HUES48 (cell line): ENCODE results near the gene SPATC1L.
"Not testable (repeated sequence)": the region's sequence is repeated elsewhere in the genome, so short reads cannot be mapped to it uniquely, and the experiment has no call there.

ENCODE experiments used
- H3K27ac ChIP-seq: one replicate; pipeline ENCODE4 v1.7.0; 2013; ENCODE audit warnings: low read depth, low read length, inconsistent platforms
- H3K27me3 ChIP-seq: 2 replicates; pipeline ENCODE4 v1.6.1; 2013; ENCODE audit warnings: mild to moderate bottlenecking, low read length; ENCODE audit not compliant: control insufficient read depth, insufficient read depth
- H3K36me3 ChIP-seq: 2 replicates; pipeline ENCODE4 v1.6.1; 2013; ENCODE audit warnings: low read length; ENCODE audit not compliant: control insufficient read depth, insufficient read depth
- H3K4me1 ChIP-seq: 2 replicates; pipeline ENCODE4 v1.6.1; 2013; ENCODE audit warnings: mild to moderate bottlenecking, low read length; ENCODE audit not compliant: control insufficient read depth, insufficient read depth
- H3K4me3 ChIP-seq: 2 replicates; pipeline ENCODE4 v1.5.1; 2013; ENCODE audit warnings: mild to moderate bottlenecking, low read depth, low read length
- H3K9ac ChIP-seq: 2 replicates; pipeline ENCODE4 v1.6.1; 2013; ENCODE audit warnings: mild to moderate bottlenecking, low read depth, low read length, moderate library complexity
- H3K9me3 ChIP-seq: 2 replicates; pipeline ENCODE4 v1.6.1; 2013; ENCODE audit warnings: low read length; ENCODE audit not compliant: control insufficient read depth, insufficient read depth

The SPATC1L gene

DNA sequence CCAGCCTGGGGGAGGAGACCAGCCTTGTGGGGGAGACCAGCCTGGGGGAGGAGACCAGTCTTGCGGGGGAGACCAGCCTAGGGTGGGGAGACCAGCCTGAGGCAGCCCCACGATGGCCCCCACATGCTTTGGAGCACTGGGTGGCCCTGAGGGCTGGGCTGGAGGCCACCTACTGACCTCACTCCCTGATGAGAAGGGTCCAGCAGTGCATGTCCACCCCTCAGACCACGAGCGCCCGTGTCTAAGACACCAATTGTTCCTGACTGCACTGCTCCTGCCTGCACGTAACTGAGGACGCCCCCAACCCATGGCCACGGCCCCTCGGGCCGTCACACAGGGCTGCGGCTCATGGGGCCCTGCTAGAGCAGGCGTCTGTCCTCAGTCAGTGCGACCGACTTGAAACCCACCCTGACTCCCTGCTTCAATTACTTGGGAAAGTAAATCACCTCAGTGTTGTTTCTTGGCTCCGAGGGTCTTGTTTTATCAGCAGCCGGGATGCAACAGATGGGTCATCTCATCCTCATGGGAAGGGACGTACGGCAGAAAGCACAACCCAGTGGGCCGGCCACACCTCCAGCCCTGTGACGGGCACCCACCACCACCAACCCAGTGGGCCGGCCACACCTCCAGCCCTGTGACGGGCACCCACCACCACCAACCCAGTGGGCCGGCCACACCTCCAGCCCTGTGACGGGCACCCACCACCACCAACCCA is at the start of gene SPATC1L:
SPATC1L (minus strand) TSS at position 550 of the 715 bp plus-strand sequence. CDS start 1,643 bp downstream, outside the sequence.
- peaks cover 15% of the 10 kb centered on the region for H3K4me1 ChIP-seq
- peak within 1 kb of the TSS; percentile 96 for H3K27ac ChIP-seq
- H3K9me3 ChIP-seq = no peaks in the 10 kb centered on the region
- H3K36me3 ChIP-seq = 0 out of 2 replicates have a peak, but pooled peaks cover 3% of the 10 kb centered on the region
- peak within 1 kb of the TSS; percentile 61 for H3K9ac ChIP-seq
- peak within 1 kb of the TSS; percentile 100 for H3K4me3 ChIP-seq
- no peaks in the 10 kb centered on the region for H3K27me3 ChIP-seq

- H3K36me3 ChIP-seq = peaks cover 43% of the 10 kb centered on the region
Observed at GRCh38 chr21:46229923-46230260, 45.6 kb upstream of the SPATC1L start.

GRCh38 chr21:46229133-46229922 is 45.1 kb upstream of the SPATC1L start:
- peak overlapping the region; percentile 79 for H3K27ac ChIP-seq

More at GRCh38 chr21:46229923-46230260, 45.6 kb upstream of the SPATC1L start:
- peaks cover 4% of the 10 kb centered on the region; the same call in 1 of the 2 replicates for H3K27me3 ChIP-seq
- peak overlapping the region; percentile 70 for H3K4me3 ChIP-seq
- no peak overlapping the region for H3K27ac ChIP-seq
- H3K9me3 ChIP-seq = peaks cover 24% of the 10 kb centered on the region
- H3K4me1 ChIP-seq = peaks cover 13% of the 10 kb centered on the region; the same call in 1 of the 2 replicates
- no peak overlapping the region for H3K9ac ChIP-seq

DNA sequence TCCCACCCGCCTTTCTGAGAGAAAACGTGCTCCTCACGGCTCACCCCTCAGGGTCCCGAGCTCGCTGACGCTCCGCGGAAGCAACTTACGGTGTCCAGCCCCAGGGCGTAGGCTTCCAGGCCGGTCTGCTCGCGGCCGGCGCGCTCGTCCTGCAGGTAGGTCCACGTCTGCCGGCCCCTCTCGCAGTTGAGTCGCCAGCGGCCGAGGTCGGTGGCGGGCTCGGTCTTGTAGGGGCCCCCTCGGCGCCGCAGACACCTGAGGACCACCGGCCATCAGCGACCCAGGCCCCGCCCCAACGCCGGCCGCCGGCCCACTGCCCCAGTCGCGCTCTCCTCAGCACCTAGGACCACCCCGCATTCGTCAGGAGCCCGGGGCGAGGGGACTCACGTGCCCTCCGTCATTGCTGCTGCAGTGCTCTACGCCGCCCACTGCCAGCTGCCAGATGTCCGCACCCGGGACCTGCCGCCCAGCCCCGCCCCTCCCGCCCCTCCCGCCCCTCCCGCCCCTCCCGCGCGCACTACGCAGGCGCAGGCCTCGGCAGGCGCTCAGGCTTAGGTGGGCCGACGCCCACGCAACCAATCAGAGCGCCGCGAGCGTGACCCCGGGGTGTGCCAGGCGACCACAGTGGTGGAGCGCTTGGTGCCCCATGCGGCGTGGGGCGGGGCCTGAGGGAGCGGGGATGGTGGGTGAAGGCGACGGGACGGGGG is 44.2 kb upstream of the SPATC1L start, which contains the start of gene LSS:
LSS (minus strand) TSS at position 430 of the 707 bp plus-strand sequence; CDS start at position 401, 29 bp downstream.
- Histone ChIP-seq H3K9ac (peak within 1 kb of the TSS; percentile 63), H3K27me3 (peaks cover 4% of the 10 kb centered on the region; the same call in 1 of the 2 replicates), H3K4me1 (peaks cover 13% of the 10 kb centered on the region; the same call in 1 of the 2 replicates), H3K27ac (peak within 1 kb of the TSS; percentile 82), H3K9me3 (peaks cover 24% of the 10 kb centered on the region), H3K36me3 (peaks cover 29% of the 10 kb centered on the region), H3K4me3 (peak within 1 kb of the TSS; percentile 92)

More at GRCh38 chr21:46229133-46229922, 45.1 kb upstream of the SPATC1L start:
- Histone ChIP-seq H3K9ac (peak overlapping the region; percentile 58; the same call in 1 of the 2 replicates), H3K9me3 (peaks cover 24% of the 10 kb centered on the region), H3K36me3 (peaks cover 37% of the 10 kb centered on the region), H3K4me3 (peak overlapping the region; percentile 70), H3K27me3 (peaks cover 4% of the 10 kb centered on the region; the same call in 1 of the 2 replicates), H3K4me1 (peaks cover 13% of the 10 kb centered on the region; the same call in 1 of the 2 replicates)

DNA sequence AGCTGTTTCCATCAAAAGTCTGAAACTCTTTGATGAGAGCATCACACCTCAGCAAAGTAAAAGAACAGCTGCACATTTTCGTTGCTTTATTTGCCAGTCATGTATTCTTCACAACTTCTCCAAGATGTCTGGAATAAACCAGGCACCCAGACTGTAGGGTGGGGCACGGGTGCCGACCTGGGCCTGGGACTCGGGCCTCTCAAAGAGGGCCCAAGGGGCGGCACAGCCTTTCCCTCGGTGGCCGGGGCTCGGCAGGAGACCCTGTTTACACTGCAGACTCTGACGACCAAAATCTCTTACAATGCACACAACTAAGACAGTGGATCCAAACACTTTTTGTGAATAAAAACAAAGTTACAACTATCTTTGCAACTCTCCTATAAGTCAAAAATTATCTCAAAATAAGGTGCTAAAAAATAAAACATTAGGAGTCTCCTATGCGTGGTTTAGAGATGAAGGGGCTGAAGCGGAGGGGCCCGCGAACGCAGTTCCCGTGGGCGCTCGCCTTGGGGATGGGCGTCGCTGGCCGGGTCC is 43.6 kb upstream of the SPATC1L start:
- Histone ChIP-seq H3K4me1 (peaks cover 13% of the 10 kb centered on the region; the same call in 1 of the 2 replicates), H3K27ac (peak overlapping the region; percentile 82), H3K9ac (peak overlapping the region; percentile 63)

DNA sequence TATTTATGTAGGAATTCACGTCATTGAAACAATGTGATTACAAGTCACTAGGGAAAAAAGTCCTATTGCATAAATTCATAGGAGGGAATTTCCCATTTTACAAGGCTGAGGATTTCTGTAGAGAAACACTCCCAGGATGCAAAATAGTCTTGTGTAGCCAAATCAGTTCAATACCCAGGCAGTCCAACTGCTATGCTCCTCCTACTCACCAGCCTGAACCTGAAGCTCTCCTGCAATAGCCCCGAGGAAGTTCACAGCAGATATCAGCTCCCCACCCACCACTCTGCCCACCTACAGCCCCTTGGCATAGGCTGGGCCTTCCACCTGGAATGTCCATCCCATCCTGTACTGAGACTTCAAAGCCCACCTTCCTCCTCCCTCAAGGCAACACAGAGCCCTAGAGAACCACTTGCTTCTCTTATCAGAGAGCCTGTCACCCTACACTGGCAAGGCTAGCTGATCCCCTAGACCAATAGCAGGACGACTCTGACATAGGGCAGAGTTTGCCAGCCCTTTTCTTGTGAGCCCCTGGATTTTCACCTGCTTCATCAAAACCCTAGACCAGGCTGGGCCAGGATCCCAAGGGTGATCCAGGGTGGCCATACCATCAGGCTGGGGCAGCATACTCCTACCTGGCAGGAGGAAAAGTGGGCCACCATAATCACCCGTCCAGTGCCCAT is 42.8 kb upstream of the SPATC1L start:
- Histone ChIP-seq H3K4me1 (peaks cover 13% of the 10 kb centered on the region; the same call in 1 of the 2 replicates), H3K4me3 (peak overlapping the region; percentile 92), H3K9ac (no peak overlapping the region), H3K27ac (no peak overlapping the region), H3K9me3 (peaks cover 24% of the 10 kb centered on the region), H3K27me3 (peaks cover 4% of the 10 kb centered on the region; the same call in 1 of the 2 replicates), H3K36me3 (peaks cover 33% of the 10 kb centered on the region)

More for the DNA sequence above, 43.6 kb upstream of the SPATC1L start:
- Histone ChIP-seq H3K36me3 (peaks cover 30% of the 10 kb centered on the region), H3K9me3 (peaks cover 24% of the 10 kb centered on the region), H3K27me3 (peaks cover 4% of the 10 kb centered on the region; the same call in 1 of the 2 replicates), H3K4me3 (peak overlapping the region; percentile 92)

GRCh38 chr21:46226146-46226545 is 41.9 kb upstream of the SPATC1L start:
- 0 out of 2 replicates have a peak overlapping the region, but pooled peaks have one; percentile 5 for H3K4me3 ChIP-seq
- peaks cover 13% of the 10 kb centered on the region; the same call in 1 of the 2 replicates for H3K4me1 ChIP-seq
- peaks cover 16% of the 10 kb centered on the region for H3K9me3 ChIP-seq
- H3K9ac ChIP-seq = no peak overlapping the region
- H3K36me3 ChIP-seq = peaks cover 33% of the 10 kb centered on the region
- H3K27me3 ChIP-seq = peaks cover 4% of the 10 kb centered on the region; the same call in 1 of the 2 replicates
- no peak overlapping the region for H3K27ac ChIP-seq

- not testable (repeated sequence) for H3K9me3 ChIP-seq, H3K9ac ChIP-seq, H3K27ac ChIP-seq, H3K27me3 ChIP-seq, H3K4me3 ChIP-seq
- peaks cover 42% of the 10 kb centered on the region for H3K36me3 ChIP-seq
- H3K4me1 ChIP-seq = peaks cover 13% of the 10 kb centered on the region; the same call in 1 of the 2 replicates
Observed at GRCh38 chr21:46223661-46224060, 39.4 kb upstream of the SPATC1L start.

DNA sequence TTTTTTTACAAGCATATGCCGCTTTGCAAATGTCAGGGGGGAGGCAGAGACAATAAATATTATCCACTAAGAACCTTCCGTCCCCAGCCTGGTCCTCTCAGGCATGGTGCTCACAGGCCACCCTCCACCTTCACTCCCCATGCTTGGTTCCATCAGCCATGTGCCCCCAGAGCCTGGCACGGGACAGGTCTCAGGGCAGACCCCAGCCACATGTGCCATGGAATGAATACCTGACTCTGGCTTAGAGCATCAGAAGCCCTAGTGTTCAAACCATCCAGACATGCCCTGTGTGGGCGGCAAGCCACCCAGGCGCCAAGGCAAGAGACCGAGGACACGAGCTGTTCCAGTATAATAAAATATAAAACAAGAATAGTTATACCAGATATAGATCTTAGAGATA is 39.0 kb upstream of the SPATC1L start:
- peaks cover 13% of the 10 kb centered on the region; the same call in 1 of the 2 replicates for H3K4me1 ChIP-seq
- peaks cover 6% of the 10 kb centered on the region; the same call in 1 of the 2 replicates for H3K9me3 ChIP-seq
- no peak overlapping the region for H3K9ac ChIP-seq
- H3K36me3 ChIP-seq = peaks cover 42% of the 10 kb centered on the region
- H3K27ac ChIP-seq = no peak overlapping the region
- no peak overlapping the region for H3K4me3 ChIP-seq
- no peaks in the 10 kb centered on the region for H3K27me3 ChIP-seq
